Mesenchymal stem cell (in vitro differentiated cells and primary cell): ENCODE data around the gene UBAC2.

Experiments
- DNase-seq: peaks from one replicate; pipeline ENCODE4 v3.0.0-alpha.2; 2013
- H2AFZ ChIP-seq: one replicate; pipeline ENCODE4 v1.6.1; 2013; ENCODE audit warnings: low read depth, mild to moderate bottlenecking, control low read depth, inconsistent platforms, low read length, moderate library complexity
- H2AK5ac ChIP-seq: 2 replicates; pipeline ENCODE4 v1.6.1; 2013; ENCODE audit warnings: low read length, moderate library complexity, mild to moderate bottlenecking, inconsistent platforms; ENCODE audit not compliant: severe bottlenecking
- H2BK120ac ChIP-seq: one replicate; pipeline ENCODE4 v1.6.1; 2013; ENCODE audit warnings: low read depth, mild to moderate bottlenecking, inconsistent platforms, low read length, moderate library complexity
- H2BK12ac ChIP-seq, 2 experiments: one replicate each; pipeline ENCODE4 v1.6.1; 2013; ENCODE audit warnings: inconsistent platforms in 2 of 2, low read length in 2 of 2, mild to moderate bottlenecking in 2 of 2, moderate library complexity in 2 of 2, control low read depth in 1 of 2
- H2BK15ac ChIP-seq: one replicate; pipeline ENCODE4 v1.6.1; 2013; ENCODE audit warnings: mild to moderate bottlenecking, low read depth, inconsistent platforms; ENCODE audit not compliant: poor library complexity, severe bottlenecking
- H2BK5ac ChIP-seq: 2 replicates; pipeline ENCODE4 v1.6.1; 2013; ENCODE audit warnings: low read depth, mild to moderate bottlenecking, low read length, control low read depth, inconsistent platforms; ENCODE audit not compliant: poor library complexity, severe bottlenecking
- H3K14ac ChIP-seq, 2 experiments: one replicate each; pipeline ENCODE4 v1.6.1; 2013; ENCODE audit warnings: inconsistent platforms in 2 of 2, low read length in 2 of 2, control low read depth in 1 of 2, mild to moderate bottlenecking in 1 of 2, moderate library complexity in 1 of 2
- H3K18ac ChIP-seq, 2 experiments: one replicate each; pipeline ENCODE4 v1.6.1; 2013; ENCODE audit warnings: inconsistent platforms in 2 of 2, low read length in 2 of 2, control low read depth in 1 of 2, low read depth in 1 of 2, mild to moderate bottlenecking in 1 of 2
- H3K23ac ChIP-seq, 2 experiments: one replicate each; pipeline ENCODE4 v1.6.1; 2013; ENCODE audit warnings: inconsistent platforms in 2 of 2, low read length in 2 of 2, mild to moderate bottlenecking in 2 of 2, moderate library complexity in 2 of 2, control low read depth in 1 of 2
- H3K27ac ChIP-seq: 2 replicates; pipeline ENCODE4 v1.5.1; 2013; ENCODE audit warnings: mild to moderate bottlenecking, moderate library complexity, low read length, control low read depth, inconsistent platforms; ENCODE audit not compliant: poor library complexity, severe bottlenecking
- H3K27me3 ChIP-seq, 2 experiments: 2 replicates each; pipeline versions ENCODE4 v1.6.1 to v1.7.0; 2013; ENCODE audit warnings: low read length in 2 of 2, mild to moderate bottlenecking in 2 of 2, moderate library complexity in 2 of 2, control low read depth in 1 of 2, inconsistent platforms in 1 of 2; ENCODE audit not compliant: control insufficient read depth in 1 of 2, insufficient read depth in 1 of 2
- H3K36me3 ChIP-seq, 2 experiments: 2 replicates each; pipeline versions ENCODE4 v1.6.1 to v1.7.0; 2013; ENCODE audit warnings: low read length in 2 of 2, control low read depth in 1 of 2, inconsistent platforms in 1 of 2, low read depth in 1 of 2, mild to moderate bottlenecking in 1 of 2; ENCODE audit not compliant: insufficient read depth in 2 of 2, control insufficient read depth in 1 of 2
- H3K4ac ChIP-seq, 2 experiments: one replicate each; pipeline ENCODE4 v1.6.1; 2013; ENCODE audit warnings: inconsistent platforms in 2 of 2, low read length in 2 of 2, mild to moderate bottlenecking in 2 of 2, moderate library complexity in 2 of 2, control low read depth in 1 of 2, low read depth in 1 of 2
- H3K4me1 ChIP-seq: 2 replicates; pipeline ENCODE4 v1.6.1; 2013; ENCODE audit warnings: low read depth, low read length, control low read depth; ENCODE audit not compliant: control insufficient read depth, insufficient read depth
- H3K4me2 ChIP-seq: 2 replicates; pipeline ENCODE4 v1.6.1; 2013; ENCODE audit warnings: low read length, mild to moderate bottlenecking, inconsistent platforms; ENCODE audit not compliant: poor library complexity, severe bottlenecking
- H3K4me3 ChIP-seq, 2 experiments: 2 replicates each; pipeline versions ENCODE4 v1.5.1 to v1.7.0; 2013; ENCODE audit warnings: low read length in 2 of 2, mild to moderate bottlenecking in 2 of 2, control low read depth in 1 of 2, low read depth in 1 of 2; ENCODE audit not compliant: insufficient read depth in 1 of 2
- H3K79me1 ChIP-seq: replicated peaks from 2 replicates; pipeline ENCODE4 v1.6.1; 2013; ENCODE audit warnings: mild to moderate bottlenecking, control low read depth, low read length, inconsistent platforms; ENCODE audit not compliant: poor library complexity, severe bottlenecking
- H3K9ac ChIP-seq: 2 replicates; pipeline ENCODE4 v1.7.0; 2013; ENCODE audit warnings: mild to moderate bottlenecking, low read length, moderate library complexity
- H3K9me3 ChIP-seq: 2 replicates; pipeline ENCODE4 v1.7.0; 2013; ENCODE audit warnings: mild to moderate bottlenecking, low read length; ENCODE audit not compliant: control insufficient read depth
- H4K8ac ChIP-seq: one replicate; pipeline ENCODE4 v1.6.1; 2013; ENCODE audit warnings: inconsistent platforms, mild to moderate bottlenecking, low read length, moderate library complexity
- H4K91ac ChIP-seq: one replicate; pipeline ENCODE4 v1.6.1; 2013; ENCODE audit warnings: mild to moderate bottlenecking, low read length, inconsistent platforms
- WGBS: methylation state at CpG from one replicate; pipeline ENCODE4 v1.1.7; 2013; ENCODE audit warnings: mixed read lengths; 5-methylcytosine and 5-hydroxymethylcytosine counted together

Gene UBAC2

GRCh38 chr13:99277629-99278028, 77.0 kb downstream of the UBAC2 start:
- Histone ChIP-seq H3K4ac (no peak overlapping the region), H2BK12ac (no peak overlapping the region), H2AFZ (no peak overlapping the region), H3K23ac (no peak overlapping the region), H3K9me3 (peaks cover under 1% of the 10 kb centered on the region), H3K4me2 (no peak overlapping the region), H2BK15ac (no peak overlapping the region), H3K14ac (no peak overlapping the region), H3K4me3 (no peak overlapping the region), H3K27me3 (no peaks in the 10 kb centered on the region), H2BK5ac (no peak overlapping the region), H2BK120ac (no peak overlapping the region), H3K18ac (no peak overlapping the region), H4K8ac (peak overlapping the region; percentile 54), H3K9ac (no peak overlapping the region), H3K79me1 (peaks cover 31% of the 10 kb centered on the region), H4K91ac (no peak overlapping the region), H3K27ac (no peak overlapping the region), H3K36me3 (peaks cover 0 to 5% of the 10 kb centered on the region in 2 experiments), H2AK5ac (no peak overlapping the region), H3K4me1 (no peaks in the 10 kb centered on the region)
- no peak for DNase-seq
- 100% methylated on average over 4 of the region's 4 CpGs for WGBS

- Histone ChIP-seq H3K27me3 (no peaks in the 10 kb centered on the region), H3K4me3 (no peak overlapping the region), H3K36me3 (peaks cover 0 to 5% of the 10 kb centered on the region in 2 experiments), H3K27ac (no peak overlapping the region), H2BK120ac (no peak overlapping the region), H3K9ac (no peak overlapping the region), H3K4me2 (no peak overlapping the region), H3K23ac (no peak overlapping the region), H3K18ac (no peak overlapping the region), H4K8ac (no peak overlapping the region), H3K4me1 (no peaks in the 10 kb centered on the region), H2AFZ (no peak overlapping the region), H3K9me3 (no peaks in the 10 kb centered on the region), H3K14ac (no peak overlapping the region), H2BK15ac (no peak overlapping the region), H4K91ac (no peak overlapping the region), H2AK5ac (no peak overlapping the region), H2BK12ac (no peak overlapping the region), H2BK5ac (no peak overlapping the region), H3K4ac (no peak overlapping the region), H3K79me1 (peaks cover 29% of the 10 kb centered on the region)
- 96% methylated on average over 4 of the region's 5 CpGs for WGBS
- no peak for DNase-seq
Observed at GRCh38 chr13:99278200-99278599, 77.5 kb downstream of the UBAC2 start.

DNA sequence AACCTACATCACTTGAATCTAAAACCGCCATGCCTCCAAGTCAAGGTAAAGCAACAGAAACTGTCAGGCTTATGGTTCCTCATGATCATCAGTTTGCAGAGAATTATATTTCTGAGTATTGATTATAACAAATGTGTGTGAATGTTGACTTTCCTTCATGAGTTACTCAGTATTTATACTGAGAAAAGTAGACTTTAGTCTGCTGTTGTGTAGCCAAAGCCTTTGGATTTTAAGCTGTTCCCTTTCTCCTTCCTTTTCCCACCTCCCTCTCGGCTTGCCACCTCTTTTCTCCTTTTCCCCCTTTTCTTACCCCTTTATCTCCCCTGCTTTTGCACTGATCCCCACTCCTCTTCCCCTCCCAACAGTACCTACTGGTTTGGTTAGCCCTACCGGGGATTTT, 78.2 kb downstream of the UBAC2 start:
- Histone ChIP-seq H3K27me3 (no peaks in the 10 kb centered on the region), H3K27ac (no peak overlapping the region), H3K79me1 (peaks cover 25% of the 10 kb centered on the region), H4K8ac (no peak overlapping the region), H3K4me3 (no peak overlapping the region), H2AFZ (no peak overlapping the region), H3K4me2 (no peak overlapping the region), H3K18ac (no peak overlapping the region), H3K9me3 (no peaks in the 10 kb centered on the region), H4K91ac (no peak overlapping the region), H3K4ac (no peak overlapping the region), H2BK12ac (no peak overlapping the region), H2BK15ac (no peak overlapping the region), H3K23ac (no peak overlapping the region), H2BK5ac (no peak overlapping the region), H3K9ac (no peak overlapping the region), H2BK120ac (no peak overlapping the region), H3K36me3 (peaks cover 0 to 5% of the 10 kb centered on the region in 2 experiments), H3K4me1 (no peaks in the 10 kb centered on the region), H2AK5ac (no peak overlapping the region), H3K14ac (no peak overlapping the region)
- 93% methylated on average over 2 of the region's 3 CpGs for WGBS
- DNase-seq: no peak

DNA sequence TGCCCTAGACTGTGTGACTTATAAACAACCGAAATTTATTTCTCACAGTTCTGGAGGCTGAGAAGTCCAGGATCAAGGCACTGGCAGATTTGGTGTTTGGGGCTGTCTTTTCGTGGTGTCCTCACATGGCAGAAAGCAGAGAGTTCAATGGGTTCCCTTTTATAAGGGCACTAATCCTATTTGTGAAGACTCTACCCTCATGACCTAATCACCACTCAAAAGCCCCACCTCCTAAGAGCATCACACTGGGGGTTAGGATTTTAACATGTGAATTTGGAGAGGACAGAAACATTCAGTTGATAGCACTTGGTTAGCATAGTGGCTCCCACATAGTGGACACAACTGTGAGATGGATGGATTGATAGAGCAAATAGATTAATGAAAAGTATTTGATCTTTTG, 79.0 kb downstream of the UBAC2 start:
- Histone ChIP-seq H3K18ac (no peak overlapping the region), H3K4me3 (no peak overlapping the region), H3K27me3 (no peaks in the 10 kb centered on the region)

More for the DNA sequence above, 79.0 kb downstream of the UBAC2 start:
- Histone ChIP-seq H2AFZ (no peak overlapping the region), H2BK15ac (no peak overlapping the region), H3K9me3 (no peaks in the 10 kb centered on the region), H3K9ac (peak overlapping the region; percentile 53), H3K23ac (no peak overlapping the region), H3K4ac (no peak overlapping the region), H2BK120ac (no peak overlapping the region), H3K36me3 (peaks cover 0 to 5% of the 10 kb centered on the region in 2 experiments), H3K79me1 (peaks cover 23% of the 10 kb centered on the region), H3K4me1 (no peaks in the 10 kb centered on the region), H4K8ac (no peak overlapping the region), H3K4me2 (no peak overlapping the region), H4K91ac (no peak overlapping the region), H2BK5ac (no peak overlapping the region), H3K27ac (no peak overlapping the region), H2AK5ac (no peak overlapping the region), H2BK12ac (no peak overlapping the region), H3K14ac (no peak overlapping the region)
- WGBS: 100% methylated on average over 1 of the region's 2 CpGs
- DNase-seq: no peak
